Measurements from ENCODE around the gene PLBD2. TPM values are rescaled to one million over a fixed set of nuclear protein-coding genes. Genes with fewer than 3 reads are reported as not detected.
A peak's percentile ranks its signal among the peaks of the same experiment; 100 is the strongest.

Gene PLBD2
- total RNA-seq, 8 experiments from 2014 or later, result 5.2 to 73.8 (median 9.9) TPM

DNA sequence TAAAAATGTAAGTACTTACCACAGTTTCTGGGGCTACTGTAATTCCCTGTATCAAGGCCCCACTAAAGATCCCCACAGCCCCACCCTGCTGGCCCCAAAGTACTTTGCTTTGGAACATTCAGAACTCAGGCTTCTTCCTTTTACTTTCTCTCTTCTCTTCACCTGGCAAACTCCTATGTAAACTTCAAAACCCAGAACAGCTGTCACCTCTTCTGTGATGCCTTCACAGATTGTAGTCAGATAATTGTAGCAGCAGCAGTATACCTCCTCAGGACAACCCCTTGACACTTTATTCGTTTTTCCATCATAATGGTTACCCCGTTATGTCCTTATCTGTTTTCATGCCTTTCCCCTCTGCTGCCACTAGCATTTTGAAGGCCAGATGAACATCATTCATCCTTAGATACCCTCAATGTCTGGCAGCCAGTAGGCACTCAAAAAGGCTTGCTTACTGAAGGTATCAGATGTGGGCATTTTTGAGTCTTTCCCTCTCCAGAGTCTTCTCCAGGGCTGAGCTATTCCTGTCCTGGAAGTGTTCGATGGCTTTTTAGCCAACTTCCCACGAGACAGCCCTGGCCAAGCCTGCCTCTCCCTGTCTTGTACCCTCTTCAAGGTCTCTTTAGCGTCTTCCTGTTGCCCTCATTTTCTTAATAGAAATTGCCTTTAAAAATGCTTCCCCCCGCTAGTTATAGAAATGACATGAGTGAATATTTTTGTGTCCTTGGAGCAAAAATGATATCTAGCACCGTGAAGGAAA, 7.4 kb downstream of the PLBD2 start:
- H3K27ac ChIP-seq, result no peak overlapping the region
- ATAC-seq (replicated peaks in 6 of 8), result no peak
- WGBS, 10 experiments, result 75 to 100% (median 85%) methylated on average over 2 to 7 of the region's 7 CpGs; no CpG with 5 or more reads in 1 of the 10 experiments
- H3K4me1 ChIP-seq (replicated peaks in 1 of 2), result no peaks in the 10 kb centered on the region
- in situ Hi-C loops (cut with MboI; ENCODE audit: low pct_unique_long_range_greater_than_20kb in 2 of 9, low sequenced_read_pairs in 9 of 9, unreplicated experiment in 9 of 9), result no loop called here
- no peak overlapping the region for H3K4me3 ChIP-seq

DNA sequence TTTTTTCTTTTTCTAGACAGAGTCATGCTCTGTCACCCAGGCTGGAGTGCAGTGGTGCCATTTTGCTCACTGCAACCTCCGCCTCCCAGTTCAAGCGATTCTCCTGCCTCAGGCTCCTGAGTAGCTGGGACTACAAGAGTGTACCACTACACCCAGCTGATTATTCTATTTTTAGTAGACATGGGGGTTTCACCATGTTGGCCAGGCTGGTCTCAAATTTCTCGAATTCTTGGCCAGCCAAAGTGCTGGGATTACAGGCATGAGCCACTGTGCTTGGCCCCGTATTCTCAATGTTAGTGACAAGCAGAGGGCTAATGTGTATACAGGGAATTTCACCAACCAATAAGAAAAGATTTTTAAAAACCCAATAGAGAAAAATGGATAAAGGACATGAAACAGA, 8.4 kb downstream of the PLBD2 start:
- in situ Hi-C loops (cut with MboI; ENCODE audit: low pct_unique_long_range_greater_than_20kb in 2 of 9, low sequenced_read_pairs in 9 of 9, unreplicated experiment in 9 of 9), result no loop called here
- ATAC-seq (replicated peaks in 6 of 8), result no peak
- Histone ChIP-seq H3K27ac (no peak overlapping the region), H3K4me1 (replicated peaks in 1 of 2) (no peaks in the 10 kb centered on the region), H3K4me3 (no peak overlapping the region)
- 25 to 100% (median 78%) methylated on average over 1 to 4 of the region's 4 CpGs for WGBS, 10 experiments

DNA sequence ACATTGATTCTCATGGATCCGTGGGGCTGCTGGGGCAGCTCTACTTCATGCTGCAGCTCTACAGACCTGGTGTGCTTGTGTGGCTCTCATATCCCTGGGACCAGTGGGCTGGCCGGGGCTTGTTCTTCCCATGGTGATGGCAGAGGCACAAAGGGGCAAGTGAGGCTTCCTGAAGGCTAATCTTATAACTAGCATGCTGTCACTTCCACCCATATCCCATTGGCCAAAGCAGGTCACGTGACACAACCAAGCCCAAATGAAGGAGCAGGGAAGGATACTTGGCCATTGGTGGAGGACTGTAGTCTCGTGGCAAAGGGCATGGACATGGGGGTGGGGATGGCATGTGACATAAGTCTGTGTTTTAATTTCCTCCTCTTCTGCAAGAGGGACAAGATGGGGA, 9.9 kb downstream of the PLBD2 start:
- in situ Hi-C loops (cut with MboI; ENCODE audit: low pct_unique_long_range_greater_than_20kb in 2 of 9, low sequenced_read_pairs in 9 of 9, unreplicated experiment in 9 of 9), result no loop called here
- Histone ChIP-seq H3K4me3 (no peak overlapping the region), H3K4me1 (replicated peaks in 1 of 2) (no peaks in the 10 kb centered on the region), H3K27ac (no peak overlapping the region)
- ATAC-seq (replicated peaks in 6 of 8), result peak in 1 of 8 experiments; percentile 20
- 0 to 100% (median 83%) methylated on average over 1 to 2 of the region's 4 CpGs; no CpG with 5 or more reads in 4 of the 10 experiments for WGBS, 10 experiments

DNA sequence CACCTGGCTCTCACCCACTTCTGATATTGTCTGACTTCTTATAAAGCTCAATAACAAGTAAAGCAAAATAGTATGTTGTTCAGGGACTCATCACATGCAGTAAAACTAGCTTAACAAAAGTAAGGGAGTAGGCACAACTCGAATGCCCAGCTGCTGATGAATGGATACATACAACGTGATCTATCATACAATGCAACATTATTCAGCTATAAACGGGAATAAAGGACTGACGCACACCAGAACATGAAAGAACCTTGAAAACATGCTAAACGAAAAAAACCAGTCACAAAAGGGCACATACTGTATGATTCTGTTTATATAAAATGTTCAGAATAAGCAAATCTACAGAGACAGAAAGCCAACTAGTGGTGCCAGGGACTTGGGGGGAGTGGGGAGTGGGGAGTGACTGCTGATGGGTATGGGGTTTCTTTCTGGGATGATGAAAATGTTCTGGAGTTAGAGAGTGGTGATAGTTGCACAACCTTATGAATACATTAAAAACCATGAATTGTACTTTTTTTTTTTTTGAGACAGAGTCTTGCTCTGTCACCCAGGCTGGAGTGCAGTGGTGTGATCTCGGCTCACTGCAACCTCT, 11.1 kb downstream of the PLBD2 start:
- no peak overlapping the region for H3K4me3 ChIP-seq
- 50 to 100% (median 82%) methylated on average over 1 to 5 of the region's 6 CpGs; no CpG with 5 or more reads in 1 of the 10 experiments for WGBS, 10 experiments
- no peaks in the 10 kb centered on the region for H3K4me1 ChIP-seq (replicated peaks in 1 of 2)
- in situ Hi-C loops (cut with MboI; ENCODE audit: low pct_unique_long_range_greater_than_20kb in 2 of 9, low sequenced_read_pairs in 9 of 9, unreplicated experiment in 9 of 9), result no loop called here
- peak in 2 of 8 experiments; percentile 48 to 56 for ATAC-seq (replicated peaks in 6 of 8)
- H3K27ac ChIP-seq, result no peak overlapping the region

DNA sequence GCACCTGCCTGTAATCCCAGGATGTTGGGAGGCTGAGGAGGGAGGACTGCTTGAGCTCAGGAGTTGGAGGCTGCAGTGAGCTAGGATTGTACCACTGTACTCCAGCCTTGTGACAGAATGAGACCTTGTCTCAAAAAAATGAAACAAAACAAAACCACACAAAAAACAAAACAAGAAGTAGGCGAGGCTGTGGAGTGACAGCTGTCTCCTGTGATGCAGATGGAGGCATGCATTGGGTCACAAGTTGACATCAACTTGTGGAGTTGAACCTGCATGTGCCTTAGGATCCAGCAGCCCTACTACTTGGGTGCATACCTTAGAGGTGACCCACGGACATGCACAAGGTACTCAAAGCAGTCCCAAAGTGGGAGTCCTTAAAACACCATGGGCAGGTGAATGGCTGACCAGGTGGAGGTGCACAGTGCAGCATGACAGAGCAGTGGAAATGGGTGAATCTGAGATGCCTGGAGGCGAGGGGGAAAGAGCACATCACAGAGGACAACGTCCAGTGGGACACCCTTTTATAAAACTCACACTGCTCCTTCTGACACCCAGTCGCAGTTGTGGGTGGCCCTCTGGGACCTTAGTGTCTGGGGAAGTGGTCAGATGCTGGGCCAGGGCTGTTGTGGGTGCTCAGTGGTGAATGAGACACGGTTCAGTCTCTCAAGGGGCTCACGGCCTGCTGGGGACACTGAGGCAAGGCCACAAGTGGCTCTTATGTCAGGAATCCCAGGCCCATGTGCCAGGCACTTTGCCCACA, 12.7 kb downstream of the PLBD2 start:
- no peak for ATAC-seq (replicated peaks in 6 of 8)
- 69 to 100% (median 82%) methylated on average over 1 to 5 of the region's 7 CpGs; no CpG with 5 or more reads in 1 of the 10 experiments for WGBS, 10 experiments
- H3K27ac ChIP-seq, result no peak overlapping the region
- no peak overlapping the region for H3K4me3 ChIP-seq
- in situ Hi-C loops (cut with MboI; ENCODE audit: low pct_unique_long_range_greater_than_20kb in 2 of 9, low sequenced_read_pairs in 9 of 9, unreplicated experiment in 9 of 9), result no loop called here
- H3K4me1 ChIP-seq (replicated peaks in 1 of 2), result no peaks in the 10 kb centered on the region

DNA sequence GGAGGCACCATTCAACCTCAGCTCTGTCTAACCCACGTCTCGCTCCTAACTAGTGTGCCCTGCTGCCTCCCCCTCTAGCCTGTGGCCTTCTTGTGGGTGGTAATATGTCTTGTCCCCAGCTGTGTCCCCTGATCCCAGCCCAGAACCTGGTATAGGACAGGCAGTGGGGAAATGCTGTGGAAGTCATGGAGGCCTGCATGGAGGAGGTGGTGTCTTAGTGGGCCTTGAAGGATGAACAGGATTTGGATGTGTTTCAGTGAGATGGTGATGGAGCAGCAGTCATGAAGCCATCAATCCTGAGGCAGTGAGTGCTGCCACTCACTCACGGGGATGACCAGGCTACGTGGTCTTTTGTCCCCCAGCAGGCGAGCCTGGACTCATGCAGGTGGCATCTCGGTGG, 13.4 kb downstream of the PLBD2 start:
- in situ Hi-C loops (cut with MboI; ENCODE audit: low pct_unique_long_range_greater_than_20kb in 2 of 9, low sequenced_read_pairs in 9 of 9, unreplicated experiment in 9 of 9), result no loop called here
- H3K4me1 ChIP-seq (replicated peaks in 1 of 2), result no peaks in the 10 kb centered on the region
- 95 to 100% (median 95%) methylated on average over 3 to 4 of the region's 6 CpGs; no CpG with 5 or more reads in 7 of the 10 experiments for whole genome bisulfite sequencing, 10 experiments
- no peak for ATAC-seq (replicated peaks in 6 of 8)
- no peak overlapping the region for H3K4me3 ChIP-seq
- H3K27ac ChIP-seq, result no peak overlapping the region

DNA sequence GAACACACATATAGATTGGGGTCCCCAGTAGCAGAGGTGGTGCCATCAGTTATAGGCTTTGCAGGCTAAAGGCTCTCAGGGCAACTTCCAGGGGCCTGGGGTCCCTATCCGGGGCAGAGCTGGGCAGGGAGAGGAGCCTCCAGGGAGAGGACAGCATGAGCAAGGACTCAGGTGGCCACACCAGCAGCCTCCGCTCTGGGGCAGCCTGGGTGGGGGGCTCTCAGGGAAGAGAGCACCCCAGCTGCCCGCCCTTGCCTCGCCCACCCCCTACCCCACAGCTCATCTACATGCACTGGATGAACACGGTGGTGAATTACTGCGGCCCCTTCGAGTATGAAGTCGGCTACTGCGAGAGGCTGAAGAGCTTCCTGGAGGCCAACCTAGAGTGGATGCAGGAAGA, 14.0 kb downstream of the PLBD2 start:
- WGBS, 10 experiments, result 87 to 95% methylated on average over 3 to 8 of the region's 9 CpGs; no CpG with 5 or more reads in 8 of the 10 experiments
- H3K4me1 ChIP-seq (replicated peaks in 1 of 2), result no peaks in the 10 kb centered on the region
- ATAC-seq (replicated peaks in 6 of 8), result no peak
- in situ Hi-C loops (cut with MboI; ENCODE audit: low pct_unique_long_range_greater_than_20kb in 2 of 9, low sequenced_read_pairs in 9 of 9, unreplicated experiment in 9 of 9), result no loop called here
- no peak overlapping the region for H3K27ac ChIP-seq
- H3K4me3 ChIP-seq, result no peak overlapping the region

DNA sequence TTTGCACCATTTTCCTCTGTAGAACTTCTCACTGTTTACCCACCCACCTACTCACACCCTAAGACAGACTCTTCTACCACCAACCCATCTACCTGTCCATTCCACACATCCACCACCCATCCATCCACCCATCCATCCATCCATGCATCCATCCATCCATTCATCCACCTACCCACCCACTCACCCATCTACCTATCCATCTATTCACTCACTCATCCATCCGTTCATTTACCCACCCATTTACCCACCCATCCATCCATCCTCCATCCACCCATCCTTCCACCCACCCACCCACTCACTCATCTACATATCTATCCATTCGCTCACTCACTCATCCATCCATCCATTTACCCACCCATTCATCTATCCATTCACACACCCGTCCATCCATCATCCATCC, 15.1 kb downstream of the PLBD2 start:
- in situ Hi-C loops (cut with MboI; ENCODE audit: low pct_unique_long_range_greater_than_20kb in 2 of 9, low sequenced_read_pairs in 9 of 9, unreplicated experiment in 9 of 9), result no loop called here
- no peak for ATAC-seq (replicated peaks in 6 of 8)
- Histone ChIP-seq H3K27ac (no peak overlapping the region), H3K4me1 (replicated peaks in 1 of 2) (no peaks in the 10 kb centered on the region), H3K4me3 (no peak overlapping the region)
- no CpG with 5 or more reads among the region's 3 CpGs for WGBS, 10 experiments

DNA sequence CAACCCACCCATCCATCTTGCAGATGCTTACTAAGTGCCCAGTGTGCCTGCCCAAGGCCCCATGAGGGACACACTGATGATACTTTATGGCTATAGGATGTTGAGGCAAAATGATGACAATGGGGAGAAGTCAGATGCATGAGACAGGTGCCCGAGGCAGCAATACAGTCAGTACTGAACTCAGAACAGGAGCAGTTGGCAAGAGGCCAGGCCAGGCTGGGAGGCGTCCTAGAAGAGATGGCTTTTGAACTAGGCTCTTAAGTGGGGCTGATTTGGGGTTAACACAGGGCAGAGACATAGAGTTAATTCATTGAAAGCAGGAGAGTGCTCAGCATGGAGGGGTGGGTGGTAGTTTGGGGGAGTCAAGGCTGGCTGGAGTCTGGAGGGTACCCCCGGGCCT, 15.6 kb downstream of the PLBD2 start:
- H3K27ac ChIP-seq, result no peak overlapping the region
- in situ Hi-C loops (cut with MboI; ENCODE audit: low pct_unique_long_range_greater_than_20kb in 2 of 9, low sequenced_read_pairs in 9 of 9, unreplicated experiment in 9 of 9), result no loop called here

DNA sequence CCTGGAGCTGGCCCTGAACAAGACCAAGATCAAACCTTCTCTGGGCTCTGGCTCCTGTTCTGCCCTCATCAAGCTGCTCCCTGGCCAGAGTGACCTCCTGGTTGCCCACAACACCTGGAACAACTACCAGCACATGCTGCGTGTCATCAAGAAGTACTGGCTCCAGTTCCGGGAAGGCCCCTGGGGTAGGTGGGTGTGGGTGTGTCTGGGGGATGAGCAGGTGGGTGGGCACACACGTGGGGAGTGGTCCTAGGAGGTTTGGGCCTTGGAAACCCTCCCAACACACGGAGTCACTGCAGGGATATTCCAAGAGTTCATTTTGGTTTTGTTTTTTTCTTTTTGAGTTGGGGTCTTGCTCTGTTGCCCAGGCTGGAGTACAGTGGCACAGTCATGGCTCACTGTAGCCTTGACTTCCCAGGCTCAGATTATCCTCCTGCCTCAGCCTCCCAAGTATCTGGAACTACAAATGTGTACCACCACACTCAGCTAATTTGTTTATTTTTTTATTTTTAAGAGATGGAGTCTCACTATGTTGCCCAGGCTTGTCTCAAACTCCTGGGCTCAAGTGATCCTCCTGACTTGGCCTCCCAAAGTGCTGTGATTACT, 16.5 kb downstream of the PLBD2 start:
- Histone ChIP-seq H3K4me1 (replicated peaks in 1 of 2) (no peaks in the 10 kb centered on the region), H3K27ac (no peak overlapping the region), H3K4me3 (no peak overlapping the region)
- in situ Hi-C loops (cut with MboI; ENCODE audit: low pct_unique_long_range_greater_than_20kb in 2 of 9, low sequenced_read_pairs in 9 of 9, unreplicated experiment in 9 of 9), result no loop called here
- WGBS, 10 experiments, result 80 to 100% (median 100%) methylated on average over 1 to 2 of the region's 4 CpGs; no CpG with 5 or more reads in 6 of the 10 experiments
- ATAC-seq (replicated peaks in 6 of 8), result no peak

More for the DNA sequence above, 15.6 kb downstream of the PLBD2 start:
- H3K4me1 ChIP-seq (replicated peaks in 1 of 2), result no peaks in the 10 kb centered on the region
- WGBS, 10 experiments, result 100% methylated on average over 1 of the region's 3 CpGs; no CpG with 5 or more reads in 9 of the 10 experiments
- no peak overlapping the region for H3K4me3 ChIP-seq
- peak in 2 of 8 experiments; percentile 22 to 36 for ATAC-seq (replicated peaks in 6 of 8)

DNA sequence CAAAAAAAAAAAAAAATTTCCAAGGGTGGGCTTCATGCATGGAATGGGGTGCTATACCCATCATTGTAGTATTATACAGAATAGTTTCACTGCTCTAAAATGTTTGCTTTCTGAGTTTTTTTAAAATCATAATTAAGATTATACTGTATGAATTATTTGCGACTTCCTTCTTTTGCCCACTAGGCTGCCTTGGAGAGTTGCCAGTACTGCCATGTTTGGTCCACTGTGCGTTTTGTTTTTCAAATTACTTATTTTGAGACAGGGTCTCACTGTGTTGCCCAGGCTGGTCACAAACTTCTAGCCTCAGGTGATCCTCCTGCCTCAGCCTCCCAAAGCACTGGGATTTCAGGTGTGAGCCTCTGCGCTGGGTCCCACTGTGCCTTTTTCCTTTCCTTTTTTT, 19.9 kb downstream of the PLBD2 start:
- ATAC-seq (replicated peaks in 6 of 8), result no peak
- H3K27ac ChIP-seq, result no peak overlapping the region
- in situ Hi-C loops (cut with MboI; ENCODE audit: low pct_unique_long_range_greater_than_20kb in 2 of 9, low sequenced_read_pairs in 9 of 9, unreplicated experiment in 9 of 9), result no loop called here
- 64 to 100% (median 100%) methylated on average over 1 to 3 of the region's 3 CpGs; no CpG with 5 or more reads in 3 of the 10 experiments for WGBS, 10 experiments
- peaks cover 0 to 8% of the 10 kb centered on the region in 2 donors for H3K4me1 ChIP-seq (replicated peaks in 1 of 2)
- H3K4me3 ChIP-seq, result no peak overlapping the region

DNA sequence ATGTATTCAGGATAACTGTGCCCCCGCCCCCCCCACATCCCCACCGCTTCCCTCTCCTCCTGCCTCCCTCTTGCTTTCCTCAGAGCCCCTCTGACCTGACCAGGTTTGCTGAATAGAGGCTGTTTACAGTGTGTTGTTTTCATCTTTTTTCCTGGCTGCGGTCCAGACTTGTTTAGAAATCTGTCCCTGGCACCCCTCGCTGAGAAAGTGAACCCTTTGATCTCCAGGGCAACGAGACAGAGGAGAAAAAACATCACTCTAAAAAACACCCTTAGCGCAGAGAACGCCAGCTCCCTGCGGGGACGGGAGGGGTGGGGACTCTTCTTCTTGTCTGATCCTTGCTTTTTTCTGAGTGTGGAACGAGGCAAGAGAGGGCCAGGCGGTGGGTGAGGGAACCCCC, 22.8 kb downstream of the PLBD2 start:
- in situ Hi-C loops (cut with MboI; ENCODE audit: low pct_unique_long_range_greater_than_20kb in 2 of 9, low sequenced_read_pairs in 9 of 9, unreplicated experiment in 9 of 9), result no loop called here
- Histone ChIP-seq H3K27ac (no peak overlapping the region), H3K4me1 (replicated peaks in 1 of 2) (peaks cover 0 to 8% of the 10 kb centered on the region in 2 donors), H3K4me3 (no peak overlapping the region)
- 24 to 80% methylated on average over 1 to 4 of the region's 11 CpGs; no CpG with 5 or more reads in 8 of the 10 experiments for WGBS, 10 experiments
- ATAC-seq (replicated peaks in 6 of 8), result peak in 5 of 8 experiments; percentile 23 to 88 (median 57)

DNA sequence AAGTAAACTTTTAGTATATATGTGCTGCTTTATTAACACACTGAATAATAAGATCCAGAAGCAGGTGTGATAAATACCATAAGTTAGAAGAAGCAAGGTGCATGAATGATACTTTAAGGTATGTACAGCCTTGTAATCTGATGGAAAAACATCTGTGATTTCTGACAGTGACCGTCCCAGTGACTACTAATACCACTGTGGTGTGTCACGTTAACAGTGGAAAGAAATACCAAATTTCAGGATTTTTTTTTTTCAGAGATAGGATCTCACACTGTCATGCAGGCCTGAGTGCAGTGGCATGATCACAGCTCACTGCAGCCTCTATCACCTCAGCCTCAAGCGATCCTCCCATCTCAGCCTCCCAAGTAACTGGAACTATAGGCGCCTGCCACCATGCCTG, 23.8 kb downstream of the PLBD2 start:
- WGBS, 10 experiments, result 92 to 100% (median 100%) methylated on average over 1 to 4 of the region's 4 CpGs; no CpG with 5 or more reads in 2 of the 10 experiments
- in situ Hi-C loops (cut with MboI; ENCODE audit: low pct_unique_long_range_greater_than_20kb in 2 of 9, low sequenced_read_pairs in 9 of 9, unreplicated experiment in 9 of 9), result no loop called here
- Histone ChIP-seq H3K4me3 (no peak overlapping the region), H3K27ac (no peak overlapping the region), H3K4me1 (replicated peaks in 1 of 2) (peaks cover 0 to 8% of the 10 kb centered on the region in 2 donors)
- ATAC-seq (replicated peaks in 6 of 8), result no peak
